HCT116 (cell line): ENCODE results near the gene LGALS4.

Experiments used
- CBX3 ChIP-seq: IDR thresholded peaks from 2 replicates; pipeline ENCODE4 v1.6.1; 2012; ENCODE audit warnings: low read depth
- CEBPB ChIP-seq: IDR thresholded peaks from 2 replicates; pipeline ENCODE4 v1.6.1; 2012; ENCODE audit warnings: low read depth
- CTCF ChIP-seq, 3 experiments: fragments of 200-600 bp in 1 of 3; sonication (generic) in 1 of 3; IDR thresholded peaks in 2 of 3; conservative IDR thresholded peaks in 1 of 3; 2 replicates each; pipeline ENCODE4 v1.5.1; 2012 to 2017; ENCODE audit warnings: low read depth in 2 of 3, low read length in 2 of 3, antibody characterized with exemption in 1 of 3, borderline replicate concordance in 1 of 3, control low read depth in 1 of 3, mild to moderate bottlenecking in 1 of 3, mixed read lengths in 1 of 3, mixed run types in 1 of 3, moderate library complexity in 1 of 3; ENCODE audit not compliant: insufficient read depth in 1 of 3
- ELF1 ChIP-seq: IDR thresholded peaks from 2 replicates; pipeline ENCODE4 v1.6.1; 2012; ENCODE audit warnings: low read depth, borderline replicate concordance
- EZH2 ChIP-seq: fragments of 200-600 bp; sonication (generic); IDR thresholded peaks from 2 replicates; pipeline ENCODE4 v1.6.1; 2017; ENCODE audit warnings: antibody characterized with exemption, mixed run types
- EZH2phosphoT487 ChIP-seq: fragments of 200-600 bp; IDR thresholded peaks from 2 replicates; pipeline ENCODE4 v1.6.1; 2018; ENCODE audit warnings: antibody characterized with exemption, borderline replicate concordance
- JUND ChIP-seq: IDR thresholded peaks from 2 replicates; pipeline ENCODE4 v1.6.1; 2012
- POLR2A ChIP-seq: IDR thresholded peaks from 2 replicates; pipeline ENCODE4 v1.7.0; 2011; ENCODE audit warnings: borderline replicate concordance; ENCODE audit not compliant: insufficient read depth, insufficient read length; ENCODE audit errors: extremely low read depth
- POLR2AphosphoS5 ChIP-seq: IDR thresholded peaks from 2 replicates; pipeline ENCODE4 v1.6.1; 2011; ENCODE audit warnings: mild to moderate bottlenecking, low read depth, low read length, moderate library complexity
- RAD21 ChIP-seq: IDR thresholded peaks from 2 replicates; pipeline ENCODE4 v1.6.1; 2012; ENCODE audit warnings: low read depth, mild to moderate bottlenecking
- REST ChIP-seq: IDR thresholded peaks from 2 replicates; pipeline ENCODE4 v1.6.1; 2012; ENCODE audit warnings: low read depth
- SP1 ChIP-seq: IDR thresholded peaks from 2 replicates; pipeline ENCODE4 v1.6.1; 2012; ENCODE audit warnings: low read depth
- TCF7L2 ChIP-seq: IDR thresholded peaks from 2 replicates; pipeline ENCODE4 v1.7.0; 2011; ENCODE audit warnings: borderline replicate concordance, inconsistent platforms; ENCODE audit not compliant: insufficient read depth, insufficient read length; ENCODE audit errors: extremely low read depth
- ZNF274 ChIP-seq: fragments of 200-500 bp; sonication (Bioruptor generic); IDR thresholded peaks from 2 replicates; pipeline ENCODE4 v1.6.1; 2014; ENCODE audit warnings: mild to moderate bottlenecking, low read depth, low read length, inconsistent platforms

- TF ChIP-seq CTCF (IDR thresholded peaks at IDR 0.05 in 2 of 3, conservative IDR thresholded peaks at IDR 0.05 in 1 of 3; ENCODE audit: borderline replicate concordance in 1 of 3, insufficient read depth in 1 of 3, low read depth in 2 of 3, low read length in 2 of 3) (no peak), EZH2 (no peak), EZH2phosphoT487 (no peak), SP1 (no peak), RAD21 (no peak), POLR2A (no peak), TCF7L2 (no peak), JUND (no peak), CBX3 (no peak), CEBPB (no peak), REST (no peak), ZNF274 (no peak), ELF1 (no peak), POLR2AphosphoS5 (no peak)
These were observed 11.2 kb downstream of the LGALS4 start for GRCh38 chr19:38801359-38802095.
